ENCODE measurements around the gene RNF151. TPM values are rescaled to one million over a fixed set of nuclear protein-coding genes. Genes with fewer than 3 reads are reported as not detected.

Gene RNF151
- total RNA-seq, 1 experiment from 2014 or later, result not detected

DNA sequence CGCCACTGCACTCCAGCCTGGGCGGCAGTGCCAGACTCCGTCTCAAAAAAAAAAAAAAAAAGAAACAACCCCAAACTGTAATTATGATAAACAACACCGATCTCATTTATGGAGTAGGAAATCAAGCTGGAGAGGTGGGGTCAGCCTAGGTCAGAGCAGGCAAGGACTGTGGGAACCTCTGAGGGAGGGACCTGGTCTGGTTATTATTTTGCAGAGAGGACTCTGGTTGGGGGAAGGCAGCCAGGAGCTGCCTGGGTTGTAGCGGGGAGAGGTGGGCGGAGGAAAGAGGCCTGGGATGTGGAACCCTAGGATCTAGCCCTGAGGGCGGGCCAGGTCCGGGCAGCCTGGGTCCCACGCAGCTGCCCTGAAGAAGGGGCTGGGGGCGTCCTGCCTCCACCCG is 37.6 kb upstream of the RNF151 start:
- Mint-ChIP-seq H3K27me3 (ENCODE audit: insufficient read depth, unreplicated experiment) (no peaks in the 10 kb centered on the region), H3K36me3 (ENCODE audit: insufficient read depth, unreplicated experiment) (peaks cover 7% of the 10 kb centered on the region), H3K9me3 (ENCODE audit: unreplicated experiment) (no peaks in the 10 kb centered on the region), H3K4me3 (ENCODE audit: unreplicated experiment) (peak overlapping the region; percentile 31), H3K27ac (ENCODE audit: low read depth, unreplicated experiment) (no peak overlapping the region), H3K4me1 (ENCODE audit: insufficient read depth, unreplicated experiment) (no peaks in the 10 kb centered on the region)
- BruUV-seq (replicated peaks), result no TSS peak
- intact Hi-C loops (cut with micrococcal nuclease), result loop anchor here (2.0 kb wide), 1 partner anchor 64 kb away; no protein-coding TSS in a partner anchor
- TF ChIP-seq, protein P1, sequence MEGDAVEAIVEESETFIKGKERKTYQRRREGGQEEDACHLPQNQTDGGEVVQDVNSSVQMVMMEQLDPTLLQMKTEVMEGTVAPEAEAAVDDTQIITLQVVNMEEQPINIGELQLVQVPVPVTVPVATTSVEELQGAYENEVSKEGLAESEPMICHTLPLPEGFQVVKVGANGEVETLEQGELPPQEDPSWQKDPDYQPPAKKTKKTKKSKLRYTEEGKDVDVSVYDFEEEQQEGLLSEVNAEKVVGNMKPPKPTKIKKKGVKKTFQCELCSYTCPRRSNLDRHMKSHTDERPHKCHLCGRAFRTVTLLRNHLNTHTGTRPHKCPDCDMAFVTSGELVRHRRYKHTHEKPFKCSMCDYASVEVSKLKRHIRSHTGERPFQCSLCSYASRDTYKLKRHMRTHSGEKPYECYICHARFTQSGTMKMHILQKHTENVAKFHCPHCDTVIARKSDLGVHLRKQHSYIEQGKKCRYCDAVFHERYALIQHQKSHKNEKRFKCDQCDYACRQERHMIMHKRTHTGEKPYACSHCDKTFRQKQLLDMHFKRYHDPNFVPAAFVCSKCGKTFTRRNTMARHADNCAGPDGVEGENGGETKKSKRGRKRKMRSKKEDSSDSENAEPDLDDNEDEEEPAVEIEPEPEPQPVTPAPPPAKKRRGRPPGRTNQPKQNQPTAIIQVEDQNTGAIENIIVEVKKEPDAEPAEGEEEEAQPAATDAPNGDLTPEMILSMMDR (IDR thresholded peaks at IDR 0.05; ENCODE audit: unreplicated experiment), result no peak
- ChIA-PET CTCF (interaction anchor here (0.5 to 7.2 kb wide), 16 partner anchors 9 to 238 kb away, joined by 3 to 105 read pairs (median 3); no protein-coding TSS in a partner anchor), POLR2A (interaction anchor here (0.7 to 1.9 kb wide), 3 partner anchors 36 to 102 kb away, joined by 3 to 7 read pairs (median 4); partner anchors contain the start of genes FAHD1 and RPS2)
- no peak for DNase-seq (ENCODE audit: unreplicated experiment)

DNA sequence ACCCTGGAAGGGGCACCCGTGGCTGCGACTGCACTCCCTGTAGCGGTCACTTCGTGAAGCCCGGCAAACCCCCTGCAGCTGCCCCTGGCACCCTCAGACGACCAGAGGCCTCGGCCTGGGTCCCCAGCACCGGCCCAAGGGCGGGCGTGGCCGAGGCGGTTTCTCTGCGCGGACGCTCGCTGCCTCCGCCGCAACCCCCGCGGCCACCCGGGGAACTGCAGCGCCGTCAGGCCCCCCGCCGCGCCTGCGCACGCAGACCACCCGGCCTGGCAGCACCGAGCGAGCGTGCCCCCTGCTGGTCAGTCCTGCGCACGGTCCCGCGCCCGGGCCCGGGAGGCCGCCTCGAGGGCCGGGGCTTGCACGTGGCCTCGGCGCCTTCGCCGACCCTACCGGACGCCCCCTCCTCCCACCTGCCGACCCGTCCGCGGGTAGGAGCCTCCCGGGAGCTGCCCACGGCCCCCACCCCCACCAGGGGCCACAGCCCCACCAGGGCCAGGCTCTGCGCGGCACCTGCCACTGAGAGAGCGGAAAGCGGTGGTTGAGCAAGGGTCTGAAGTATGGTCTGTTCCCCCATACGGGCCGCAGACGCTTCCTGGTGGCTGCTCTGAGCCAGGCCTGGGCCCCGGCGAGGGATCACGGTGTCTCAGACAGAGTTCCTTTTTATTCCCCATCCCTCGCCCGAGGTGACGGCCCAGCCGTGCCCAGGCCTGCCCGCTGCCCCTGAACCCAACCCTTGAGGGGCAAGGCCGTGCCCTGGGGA is 36.9 kb upstream of the RNF151 start:
- Mint-ChIP-seq H3K36me3 (ENCODE audit: insufficient read depth, unreplicated experiment) (peaks cover 7% of the 10 kb centered on the region), H3K27ac (ENCODE audit: low read depth, unreplicated experiment) (no peak overlapping the region), H3K4me3 (ENCODE audit: unreplicated experiment) (peak overlapping the region; percentile 31), H3K9me3 (ENCODE audit: unreplicated experiment) (no peaks in the 10 kb centered on the region), H3K4me1 (ENCODE audit: insufficient read depth, unreplicated experiment) (no peaks in the 10 kb centered on the region), H3K27me3 (ENCODE audit: insufficient read depth, unreplicated experiment) (no peaks in the 10 kb centered on the region)
- peak; percentile 70 for DNase-seq (ENCODE audit: unreplicated experiment)
- no TSS peak for BruUV-seq (replicated peaks)
- TF ChIP-seq, protein P1 (IDR thresholded peaks at IDR 0.05; ENCODE audit: unreplicated experiment), result peak; percentile 98
- POLR2A ChIA-PET, result no interaction called here
- CTCF ChIA-PET, result interaction anchor here (0.5 to 7.2 kb wide), 23 partner anchors 9 to 290 kb away, joined by 3 to 105 read pairs (median 3); no protein-coding TSS in a partner anchor
- intact Hi-C loops (cut with micrococcal nuclease), result loop anchor here (2.0 kb wide), 1 partner anchor 65 kb away; no protein-coding TSS in a partner anchor

DNA sequence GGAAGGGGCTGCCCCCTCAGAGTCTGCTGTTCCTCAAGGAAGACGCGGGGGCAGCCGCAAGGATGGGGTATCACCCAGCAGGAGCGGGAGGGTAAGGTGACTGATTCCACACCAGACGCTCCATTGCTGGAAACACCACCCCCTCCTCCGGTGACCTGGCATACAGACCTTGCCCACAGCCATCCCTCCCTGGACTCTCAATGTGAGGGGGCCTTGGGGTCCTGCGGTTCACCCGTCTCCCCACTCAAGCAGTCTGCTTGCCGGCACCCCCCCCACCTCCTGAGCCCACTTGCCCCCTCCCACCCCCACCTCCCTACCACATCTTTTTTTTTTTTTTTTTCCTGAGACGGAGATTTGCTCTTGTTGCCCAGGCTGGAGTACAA is 36.3 kb upstream of the RNF151 start:
- no peak overlapping the region for H3K27ac Mint-ChIP-seq (ENCODE audit: low read depth, unreplicated experiment)
- BruUV-seq (replicated peaks), result no TSS peak
- H3K4me1 Mint-ChIP-seq (ENCODE audit: insufficient read depth, unreplicated experiment), result no peaks in the 10 kb centered on the region
- intact Hi-C loops (cut with micrococcal nuclease), result no loop called here
- no peak for DNase-seq (ENCODE audit: unreplicated experiment)
- TF ChIP-seq, protein P1 (IDR thresholded peaks at IDR 0.05; ENCODE audit: unreplicated experiment), result no peak
- ChIA-PET CTCF (interaction anchor here (0.5 to 7.2 kb wide), 16 partner anchors 9 to 290 kb away, joined by 3 to 105 read pairs (median 3); no protein-coding TSS in a partner anchor), POLR2A (no interaction called here)
- no peaks in the 10 kb centered on the region for H3K9me3 Mint-ChIP-seq (ENCODE audit: unreplicated experiment)
- H3K36me3 Mint-ChIP-seq (ENCODE audit: insufficient read depth, unreplicated experiment), result peaks cover 7% of the 10 kb centered on the region
- H3K4me3 Mint-ChIP-seq (ENCODE audit: unreplicated experiment), result no peak overlapping the region
- H3K27me3 Mint-ChIP-seq (ENCODE audit: insufficient read depth, unreplicated experiment), result no peaks in the 10 kb centered on the region
